HEK293 (cell line): ENCODE data around the gene SYS1.

ENCODE experiments used
- FEZF1 ChIP-seq: fragments of 450-650 bp; formaldehyde crosslinking; IDR thresholded peaks from 2 replicates; pipeline ENCODE4 v1.5.1; 2016; ENCODE audit warnings: missing biosample characterization, missing genetic modification characterization
- GFI1B ChIP-seq: fragments of 450-650 bp; formaldehyde crosslinking; IDR thresholded peaks from 2 replicates; pipeline ENCODE4 v1.5.1; 2016; ENCODE audit warnings: missing biosample characterization, missing genetic modification characterization
- GLIS2 ChIP-seq: fragments of 450-650 bp; formaldehyde crosslinking; IDR thresholded peaks from 2 replicates; pipeline ENCODE4 v1.5.1; 2016; ENCODE audit warnings: missing biosample characterization, missing genetic modification characterization
- YY1 ChIP-seq: fragments of 450-650 bp; formaldehyde crosslinking; IDR thresholded peaks from 2 replicates; pipeline ENCODE4 v1.5.1; 2018; ENCODE audit warnings: missing biosample characterization, missing genetic modification characterization
- ZBTB17 ChIP-seq: fragments of 450-650 bp; formaldehyde crosslinking; IDR thresholded peaks from 2 replicates; pipeline ENCODE4 v1.5.1; 2016; ENCODE audit warnings: missing biosample characterization, missing genetic modification characterization
- ZFP37 ChIP-seq: fragments of 450-650 bp; formaldehyde crosslinking; IDR thresholded peaks from 2 replicates; pipeline ENCODE4 v1.5.1; 2016; ENCODE audit warnings: missing biosample characterization, missing genetic modification characterization
- ZIC2 ChIP-seq: fragments of 450-650 bp; formaldehyde crosslinking; IDR thresholded peaks from 2 replicates; pipeline ENCODE4 v1.5.1; 2016; ENCODE audit warnings: missing biosample characterization, missing genetic modification characterization
- ZNF112 ChIP-seq: fragments of 450-650 bp; formaldehyde crosslinking; IDR thresholded peaks from 2 replicates; pipeline ENCODE4 v1.5.0; 2017; ENCODE audit warnings: missing biosample characterization, missing genetic modification characterization
- ZNF121 ChIP-seq: fragments of 450-650 bp; formaldehyde crosslinking; IDR thresholded peaks from 2 replicates; pipeline ENCODE4 v1.5.1; 2016; ENCODE audit warnings: missing biosample characterization, missing genetic modification characterization
- ZNF132 ChIP-seq: fragments of 450-650 bp; formaldehyde crosslinking; IDR thresholded peaks from 2 replicates; pipeline ENCODE4 v1.5.1; 2017; ENCODE audit warnings: missing biosample characterization, missing genetic modification characterization, borderline replicate concordance
- ZNF138 ChIP-seq: fragments of 450-650 bp; formaldehyde crosslinking; IDR thresholded peaks from 2 replicates; pipeline ENCODE4 v1.5.1; 2016; ENCODE audit warnings: missing biosample characterization, missing genetic modification characterization, borderline replicate concordance
- ZNF16 ChIP-seq: fragments of 450-650 bp; formaldehyde crosslinking; IDR thresholded peaks from 2 replicates; pipeline ENCODE4 v1.5.1; 2016; ENCODE audit warnings: low read depth, missing biosample characterization, missing genetic modification characterization
- ZNF174 ChIP-seq: fragments of 450-650 bp; formaldehyde crosslinking; IDR thresholded peaks from 2 replicates; pipeline ENCODE4 v1.5.0; 2017; ENCODE audit warnings: missing biosample characterization, mild to moderate bottlenecking, missing genetic modification characterization
- ZNF175 ChIP-seq: fragments of 450-650 bp; formaldehyde crosslinking; IDR thresholded peaks from 2 replicates; pipeline ENCODE4 v1.5.1; 2016; ENCODE audit warnings: missing biosample characterization, missing genetic modification characterization
- ZNF23 ChIP-seq: fragments of 450-650 bp; formaldehyde crosslinking; IDR thresholded peaks from 2 replicates; pipeline ENCODE4 v1.5.1; 2016; ENCODE audit warnings: missing biosample characterization, missing genetic modification characterization, borderline replicate concordance
- ZNF248 ChIP-seq: fragments of 450-650 bp; formaldehyde crosslinking; IDR thresholded peaks from 2 replicates; pipeline ENCODE4 v1.5.1; 2017; ENCODE audit warnings: missing biosample characterization, missing genetic modification characterization
- ZNF274 ChIP-seq, 2 experiments: fragments of 200-500 bp in 1 of 2; fragments of 450-650 bp in 1 of 2; sonication (Bioruptor generic) in 1 of 2; formaldehyde crosslinking in 1 of 2; IDR thresholded peaks; 2 replicates each; pipeline versions ENCODE4 v1.5.1 to v1.6.1; 2014 to 2016; ENCODE audit warnings: borderline replicate concordance in 1 of 2, inconsistent platforms in 1 of 2, low read length in 1 of 2, missing biosample characterization in 1 of 2, missing genetic modification characterization in 1 of 2
- ZNF433 ChIP-seq: fragments of 450-650 bp; formaldehyde crosslinking; IDR thresholded peaks from 2 replicates; pipeline ENCODE4 v1.5.1; 2016; ENCODE audit warnings: missing biosample characterization, missing genetic modification characterization, low read depth
- ZNF449 ChIP-seq: fragments of 450-650 bp; formaldehyde crosslinking; IDR thresholded peaks from 2 replicates; pipeline ENCODE4 v1.5.1; 2017; ENCODE audit warnings: missing biosample characterization, mild to moderate bottlenecking, missing genetic modification characterization, moderate library complexity
- ZNF529 ChIP-seq: fragments of 450-650 bp; formaldehyde crosslinking; IDR thresholded peaks from 2 replicates; pipeline ENCODE4 v1.5.1; 2017; ENCODE audit warnings: missing genetic modification characterization, missing biosample characterization; ENCODE audit not compliant: insufficient replicate concordance
- ZNF558 ChIP-seq: fragments of 450-650 bp; formaldehyde crosslinking; IDR thresholded peaks from 2 replicates; pipeline ENCODE4 v1.5.1; 2016; ENCODE audit warnings: missing biosample characterization, missing genetic modification characterization
- ZNF621 ChIP-seq: fragments of 450-650 bp; formaldehyde crosslinking; IDR thresholded peaks from 2 replicates; pipeline ENCODE4 v1.5.1; 2017; ENCODE audit warnings: missing biosample characterization, missing genetic modification characterization
- ZNF707 ChIP-seq: fragments of 450-650 bp; formaldehyde crosslinking; IDR thresholded peaks from 2 replicates; pipeline ENCODE4 v1.5.1; 2016; ENCODE audit warnings: missing biosample characterization, missing genetic modification characterization
- ZNF776 ChIP-seq: fragments of 450-650 bp; formaldehyde crosslinking; IDR thresholded peaks from 2 replicates; pipeline ENCODE4 v1.5.0; 2017; ENCODE audit warnings: missing biosample characterization, missing genetic modification characterization, borderline replicate concordance
- ZNF792 ChIP-seq: fragments of 450-650 bp; formaldehyde crosslinking; IDR thresholded peaks from 2 replicates; pipeline ENCODE4 v1.5.1; 2016; ENCODE audit warnings: missing biosample characterization, missing genetic modification characterization
- ZSCAN16 ChIP-seq: fragments of 450-650 bp; formaldehyde crosslinking; IDR thresholded peaks from 2 replicates; pipeline ENCODE4 v1.5.1; 2016; ENCODE audit warnings: missing biosample characterization, missing genetic modification characterization
- TF ChIP-seq, protein P1 (sequence below): fragments of 450-650 bp; formaldehyde crosslinking; IDR thresholded peaks from 2 replicates; pipeline ENCODE4 v1.5.1; 2016; ENCODE audit warnings: missing biosample characterization, missing genetic modification characterization
- TF ChIP-seq, protein P2 (sequence below): fragments of 450-650 bp; IDR thresholded peaks from 2 replicates; pipeline ENCODE4 v1.5.1; 2018; ENCODE audit warnings: missing biosample characterization, missing genetic modification characterization
- TF ChIP-seq, protein P3 (sequence below): fragments of 450-650 bp; formaldehyde crosslinking; IDR thresholded peaks from 2 replicates; pipeline ENCODE4 v1.5.1; 2017; ENCODE audit warnings: missing biosample characterization, missing genetic modification characterization
- TF ChIP-seq, protein P4 (sequence below): fragments of 450-650 bp; formaldehyde crosslinking; IDR thresholded peaks from 2 replicates; pipeline ENCODE4 v1.5.1; 2016; ENCODE audit warnings: missing biosample characterization, missing genetic modification characterization

SYS1 gene

GRCh38 chr20:45415822-45416637, 53.1 kb downstream of the SYS1 start, which contains the start of gene PIGT (continued):
- TF ChIP-seq GFI1B (tag by site-specific recombination) (no peak), ZNF132 (no peak), ZNF621 (tag by site-specific recombination) (no peak), ZNF776 (tag by site-specific recombination) (no peak), ZNF138 (no peak), ZSCAN16 (no peak), ZNF248 (tag by site-specific recombination) (no peak), ZNF174 (tag by site-specific recombination) (no peak), ZNF449 (no peak), ZNF433 (no peak), ZFP37 (tag by site-specific recombination) (no peak), ZNF558 (tag by site-specific recombination) (no peak), ZNF529 (tag by site-specific recombination) (no peak), ZNF792 (tag by site-specific recombination) (no peak), FEZF1 (no peak), ZNF274 (IDR thresholded peaks at IDR 0.05; ENCODE audit: low read length) (no peak), ZNF274 (tag by site-specific recombination; IDR thresholded peaks at IDR 0.05; ENCODE audit: borderline replicate concordance) (no peak), YY1 (tag by site-specific recombination) (peak; percentile 92), ZNF16 (tag by site-specific recombination) (no peak), ZNF112 (tag by site-specific recombination) (no peak), ZNF707 (no peak), ZNF175 (no peak), ZNF23 (tag by site-specific recombination) (no peak), ZIC2 (tag by site-specific recombination) (no peak), GLIS2 (tag by site-specific recombination) (no peak), ZNF121 (no peak), ZBTB17 (tag by site-specific recombination) (peak; percentile 92)
- TF ChIP-seq, protein P1, sequence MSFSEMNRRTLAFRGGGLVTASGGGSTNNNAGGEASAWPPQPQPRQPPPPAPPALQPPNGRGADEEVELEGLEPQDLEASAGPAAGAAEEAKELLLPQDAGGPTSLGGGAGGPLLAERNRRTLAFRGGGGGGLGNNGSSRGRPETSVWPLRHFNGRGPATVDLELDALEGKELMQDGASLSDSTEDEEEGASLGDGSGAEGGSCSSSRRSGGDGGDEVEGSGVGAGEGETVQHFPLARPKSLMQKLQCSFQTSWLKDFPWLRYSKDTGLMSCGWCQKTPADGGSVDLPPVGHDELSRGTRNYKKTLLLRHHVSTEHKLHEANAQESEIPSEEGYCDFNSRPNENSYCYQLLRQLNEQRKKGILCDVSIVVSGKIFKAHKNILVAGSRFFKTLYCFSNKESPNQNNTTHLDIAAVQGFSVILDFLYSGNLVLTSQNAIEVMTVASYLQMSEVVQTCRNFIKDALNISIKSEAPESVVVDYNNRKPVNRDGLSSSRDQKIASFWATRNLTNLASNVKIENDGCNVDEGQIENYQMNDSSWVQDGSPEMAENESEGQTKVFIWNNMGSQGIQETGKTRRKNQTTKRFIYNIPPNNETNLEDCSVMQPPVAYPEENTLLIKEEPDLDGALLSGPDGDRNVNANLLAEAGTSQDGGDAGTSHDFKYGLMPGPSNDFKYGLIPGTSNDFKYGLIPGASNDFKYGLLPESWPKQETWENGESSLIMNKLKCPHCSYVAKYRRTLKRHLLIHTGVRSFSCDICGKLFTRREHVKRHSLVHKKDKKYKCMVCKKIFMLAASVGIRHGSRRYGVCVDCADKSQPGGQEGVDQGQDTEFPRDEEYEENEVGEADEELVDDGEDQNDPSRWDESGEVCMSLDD (tag by site-specific recombination): no peak
- TF ChIP-seq, protein P2, sequence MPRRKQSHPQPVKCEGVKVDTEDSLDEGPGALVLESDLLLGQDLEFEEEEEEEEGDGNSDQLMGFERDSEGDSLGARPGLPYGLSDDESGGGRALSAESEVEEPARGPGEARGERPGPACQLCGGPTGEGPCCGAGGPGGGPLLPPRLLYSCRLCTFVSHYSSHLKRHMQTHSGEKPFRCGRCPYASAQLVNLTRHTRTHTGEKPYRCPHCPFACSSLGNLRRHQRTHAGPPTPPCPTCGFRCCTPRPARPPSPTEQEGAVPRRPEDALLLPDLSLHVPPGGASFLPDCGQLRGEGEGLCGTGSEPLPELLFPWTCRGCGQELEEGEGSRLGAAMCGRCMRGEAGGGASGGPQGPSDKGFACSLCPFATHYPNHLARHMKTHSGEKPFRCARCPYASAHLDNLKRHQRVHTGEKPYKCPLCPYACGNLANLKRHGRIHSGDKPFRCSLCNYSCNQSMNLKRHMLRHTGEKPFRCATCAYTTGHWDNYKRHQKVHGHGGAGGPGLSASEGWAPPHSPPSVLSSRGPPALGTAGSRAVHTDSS (tag by site-specific recombination): no peak
- TF ChIP-seq, protein P3, sequence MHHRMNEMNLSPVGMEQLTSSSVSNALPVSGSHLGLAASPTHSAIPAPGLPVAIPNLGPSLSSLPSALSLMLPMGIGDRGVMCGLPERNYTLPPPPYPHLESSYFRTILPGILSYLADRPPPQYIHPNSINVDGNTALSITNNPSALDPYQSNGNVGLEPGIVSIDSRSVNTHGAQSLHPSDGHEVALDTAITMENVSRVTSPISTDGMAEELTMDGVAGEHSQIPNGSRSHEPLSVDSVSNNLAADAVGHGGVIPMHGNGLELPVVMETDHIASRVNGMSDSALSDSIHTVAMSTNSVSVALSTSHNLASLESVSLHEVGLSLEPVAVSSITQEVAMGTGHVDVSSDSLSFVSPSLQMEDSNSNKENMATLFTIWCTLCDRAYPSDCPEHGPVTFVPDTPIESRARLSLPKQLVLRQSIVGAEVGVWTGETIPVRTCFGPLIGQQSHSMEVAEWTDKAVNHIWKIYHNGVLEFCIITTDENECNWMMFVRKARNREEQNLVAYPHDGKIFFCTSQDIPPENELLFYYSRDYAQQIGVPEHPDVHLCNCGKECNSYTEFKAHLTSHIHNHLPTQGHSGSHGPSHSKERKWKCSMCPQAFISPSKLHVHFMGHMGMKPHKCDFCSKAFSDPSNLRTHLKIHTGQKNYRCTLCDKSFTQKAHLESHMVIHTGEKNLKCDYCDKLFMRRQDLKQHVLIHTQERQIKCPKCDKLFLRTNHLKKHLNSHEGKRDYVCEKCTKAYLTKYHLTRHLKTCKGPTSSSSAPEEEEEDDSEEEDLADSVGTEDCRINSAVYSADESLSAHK: no peak
- TF ChIP-seq, protein P4, sequence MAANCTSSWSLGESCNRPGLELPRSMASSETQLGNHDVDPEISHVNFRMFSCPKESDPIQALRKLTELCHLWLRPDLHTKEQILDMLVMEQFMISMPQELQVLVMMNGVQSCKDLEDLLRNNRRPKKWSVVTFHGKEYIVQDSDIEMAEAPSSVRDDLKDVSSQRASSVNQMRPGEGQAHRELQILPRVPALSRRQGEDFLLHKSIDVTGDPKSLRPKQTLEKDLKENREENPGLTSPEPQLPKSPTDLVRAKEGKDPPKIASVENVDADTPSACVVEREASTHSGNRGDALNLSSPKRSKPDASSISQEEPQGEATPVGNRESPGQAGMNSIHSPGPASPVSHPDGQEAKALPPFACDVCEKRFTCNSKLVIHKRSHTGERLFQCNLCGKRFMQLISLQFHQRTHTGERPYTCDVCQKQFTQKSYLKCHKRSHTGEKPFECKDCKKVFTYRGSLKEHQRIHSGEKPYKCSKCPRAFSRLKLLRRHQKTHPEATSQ (tag by site-specific recombination): no peak
